Calu3 (cell line): ENCODE measurements around the gene ZNF680. TPM values are rescaled to one million over a fixed set of nuclear protein-coding genes. Genes with fewer than 3 reads are reported as not detected.

Experiments used
- BruUV-seq: library from RNA; stranded (reverse); fragments of 400-500 nt; replicated peaks from 2 replicates; lab custom pipeline; 2021; lab: Mats Ljungman, UMichigan
- CTCF ChIA-PET: fragments of 300-600 bp; sonication (Branson Sonifier 250); formaldehyde crosslinking; loops from one replicate; lab custom pipeline; 2022; ENCODE audit warnings: antibody characterized with exemption; lab: Charles Lee
- DNase-seq: peaks from one replicate; pipeline ENCODE4 v3.0.0; 2022
- H3K27ac Mint-ChIP-seq: one replicate; pipeline ENCODE4 v1.8.0; 2022; ENCODE audit warnings: mixed read lengths; ENCODE audit not compliant: unreplicated experiment
- H3K27me3 Mint-ChIP-seq: one replicate; pipeline ENCODE4 v1.8.0; 2022; ENCODE audit warnings: mixed read lengths; ENCODE audit not compliant: unreplicated experiment
- H3K36me3 Mint-ChIP-seq: one replicate; pipeline ENCODE4 v1.8.0; 2022; ENCODE audit warnings: mild to moderate bottlenecking, moderate library complexity, mixed read lengths; ENCODE audit not compliant: insufficient read depth, unreplicated experiment
- H3K4me1 Mint-ChIP-seq: one replicate; pipeline ENCODE4 v1.8.0; 2022; ENCODE audit warnings: mild to moderate bottlenecking, low read depth, mixed read lengths; ENCODE audit not compliant: unreplicated experiment
- H3K4me3 Mint-ChIP-seq: one replicate; pipeline ENCODE4 v1.8.0; 2022; ENCODE audit warnings: mild to moderate bottlenecking, low read depth, moderate library complexity, mixed read lengths; ENCODE audit not compliant: unreplicated experiment
- H3K9me3 Mint-ChIP-seq: one replicate; pipeline ENCODE4 v1.8.0; 2022; ENCODE audit warnings: low read depth, mixed read lengths; ENCODE audit not compliant: unreplicated experiment
- CTCF ChIP-seq: fragments of 200-600 bp; IDR thresholded peaks from one replicate; pipeline ENCODE4 v1.8.0; 2022; ENCODE audit warnings: antibody characterized with exemption; ENCODE audit not compliant: unreplicated experiment
- intact Hi-C: fragments of 100-400 bp; cut with micrococcal nuclease; formaldehyde crosslinking; loops from one replicate; pipeline ENCODE4 v1.10.0; 2022; ENCODE audit not compliant: unreplicated experiment
- total RNA-seq: library from RNA; stranded (reverse); gene quantifications from 2 replicates; pipeline ENCODE4 v1.2.3, GENCODE V29; 2022

The ZNF680 gene
- total RNA-seq, 1 experiment from 2014 or later: 14.5 TPM

- Mint-ChIP-seq H3K4me3 (no peak overlapping the region), H3K9me3 (peaks cover 6% of the 10 kb centered on the region), H3K27me3 (no peaks in the 10 kb centered on the region), H3K4me1 (no peaks in the 10 kb centered on the region), H3K27ac (no peak overlapping the region), H3K36me3 (peaks cover 4% of the 10 kb centered on the region)
- CTCF ChIA-PET: no interaction called here
- intact Hi-C loops: no loop called here
- no peak for TF ChIP-seq CTCF
- no peak for DNase-seq
- no TSS peak for BruUV-seq
Observed at GRCh38 chr7:64504581-64505120, 58.2 kb downstream of the ZNF680 start.

- Mint-ChIP-seq H3K36me3 (no peaks in the 10 kb centered on the region), H3K4me3 (no peak overlapping the region), H3K4me1 (no peaks in the 10 kb centered on the region), H3K9me3 (peaks cover 6% of the 10 kb centered on the region), H3K27me3 (no peaks in the 10 kb centered on the region), H3K27ac (no peak overlapping the region)
- BruUV-seq: no TSS peak
- no peak for TF ChIP-seq CTCF
- intact Hi-C loops: no loop called here
- no peak for DNase-seq
- CTCF ChIA-PET: no interaction called here
Observed at GRCh38 chr7:64498270-64498669, 64.6 kb downstream of the ZNF680 start.

- CTCF ChIA-PET: interaction anchor here (0.5 kb wide), 1 partner anchor 727 kb away, joined by 5 read pairs; no protein-coding TSS in a partner anchor
- Mint-ChIP-seq H3K36me3 (no peaks in the 10 kb centered on the region), H3K4me3 (no peak overlapping the region), H3K4me1 (no peaks in the 10 kb centered on the region), H3K27me3 (no peaks in the 10 kb centered on the region), H3K9me3 (no peaks in the 10 kb centered on the region), H3K27ac (no peak overlapping the region)
- intact Hi-C loops: no loop called here
- no TSS peak for BruUV-seq
- DNase-seq: no peak
- TF ChIP-seq CTCF: no peak
Observed at GRCh38 chr7:64494912-64495461, 67.9 kb downstream of the ZNF680 start.

GRCh38 chr7:64485623-64486022, 77.2 kb downstream of the ZNF680 start:
- H3K36me3 Mint-ChIP-seq: no peaks in the 10 kb centered on the region
- CTCF ChIA-PET: no interaction called here
- BruUV-seq: no TSS peak
- no peak for TF ChIP-seq CTCF
- no peak overlapping the region for H3K27ac Mint-ChIP-seq
- intact Hi-C loops: no loop called here
- no peaks in the 10 kb centered on the region for H3K4me1 Mint-ChIP-seq
- no peaks in the 10 kb centered on the region for H3K27me3 Mint-ChIP-seq
- no peak for DNase-seq
- no peaks in the 10 kb centered on the region for H3K9me3 Mint-ChIP-seq
- H3K4me3 Mint-ChIP-seq: no peak overlapping the region

Other genes with a start within 250 kb of the ZNF680 start
- 8.6 and 9.2 TPM in 2 replicates for gene ZNF736, start 249.1 kb downstream of the ZNF680 start, total RNA-seq
- gene ZNF107, start 103.1 kb upstream of the ZNF680 start, total RNA-seq: 7.7 TPM in 2 replicates
- 5.5 and 6.5 TPM in 2 replicates for gene ZNF138, start 231.4 kb upstream of the ZNF680 start, total RNA-seq